SK-N-SH treated with all-trans-retinoic acid at 6 μM for 48 hours (cell line): ENCODE results near the gene ADORA2A.
A peak's percentile ranks its signal among the peaks of the same experiment; 100 is the strongest.

Experiments used
- ATAC-seq: fragments of 200-7000 bp; cut with Tn5 transposase; 3 replicates; pipeline ENCODE4 v1.9.1; 2020; ENCODE audit warnings: mild to moderate bottlenecking, moderate library complexity
- ARNTL ChIP-seq: fragments of 450-650 bp; formaldehyde crosslinking; IDR thresholded peaks from 2 replicates; pipeline ENCODE4 v1.5.0; 2020; ENCODE audit warnings: low read depth, mild to moderate bottlenecking, moderate library complexity, borderline replicate concordance
- BACH2 ChIP-seq: fragments of 250-450 bp; sonication (Bioruptor Pico); IDR thresholded peaks from 2 replicates; pipeline ENCODE4 v1.9.0; 2021; ENCODE audit warnings: mild to moderate bottlenecking, borderline replicate concordance
- CSDC2 ChIP-seq: fragments of 250-450 bp; sonication (Bioruptor Pico); IDR thresholded peaks from 2 replicates; pipeline ENCODE4 v1.5.0; 2020; ENCODE audit warnings: mild to moderate bottlenecking, moderate library complexity
- GLIS3 ChIP-seq: fragments of 250-450 bp; sonication (Bioruptor Pico); IDR thresholded peaks from 2 replicates; pipeline ENCODE4 v1.5.0; 2020; ENCODE audit warnings: mild to moderate bottlenecking, moderate library complexity
- OSR1 ChIP-seq: fragments of 250-450 bp; sonication (Bioruptor Pico); IDR thresholded peaks from 2 replicates; pipeline ENCODE4 v1.8.0; 2022; ENCODE audit warnings: moderate library complexity, mild to moderate bottlenecking, inconsistent platforms
- PPARA ChIP-seq: fragments of 250-450 bp; sonication (Bioruptor Pico); IDR thresholded peaks from 2 replicates; pipeline ENCODE4 v1.5.0; 2020; ENCODE audit warnings: mild to moderate bottlenecking, borderline replicate concordance
- RARB ChIP-seq: fragments of 250-450 bp; sonication (Bioruptor Pico); IDR thresholded peaks from 2 replicates; pipeline ENCODE4 v1.8.0; 2021; ENCODE audit warnings: mild to moderate bottlenecking, moderate library complexity
- SNAI2 ChIP-seq: fragments of 250-450 bp; sonication (Bioruptor Pico); IDR thresholded peaks from 2 replicates; pipeline ENCODE4 v1.5.0; 2020; ENCODE audit warnings: mild to moderate bottlenecking, moderate library complexity
- TCF4 ChIP-seq: fragments of 250-450 bp; sonication (Bioruptor Pico); IDR thresholded peaks from 2 replicates; pipeline ENCODE4 v1.8.0; 2021; ENCODE audit warnings: mild to moderate bottlenecking, moderate library complexity, borderline replicate concordance
- TOX ChIP-seq: fragments of 250-450 bp; sonication (Bioruptor Pico); IDR thresholded peaks from 2 replicates; pipeline ENCODE4 v1.8.0; 2021; ENCODE audit warnings: mild to moderate bottlenecking, moderate library complexity, borderline replicate concordance
- ZC3H10 ChIP-seq: fragments of 250-450 bp; sonication (Bioruptor Pico); IDR thresholded peaks from 2 replicates; pipeline ENCODE4 v1.5.1; 2021; ENCODE audit warnings: mild to moderate bottlenecking, moderate library complexity
- ZFP30 ChIP-seq: fragments of 450-650 bp; formaldehyde crosslinking; IDR thresholded peaks from 2 replicates; pipeline ENCODE4 v1.5.0; 2022; ENCODE audit warnings: mild to moderate bottlenecking, moderate library complexity
- ZNF565 ChIP-seq: fragments of 450-650 bp; formaldehyde crosslinking; conservative IDR thresholded peaks from 2 replicates; pipeline ENCODE4 v1.5.0; 2020; ENCODE audit warnings: low read depth, mild to moderate bottlenecking, moderate library complexity
- ZNF70 ChIP-seq: fragments of 450-650 bp; formaldehyde crosslinking; IDR thresholded peaks from 2 replicates; pipeline ENCODE4 v1.5.0; 2020; ENCODE audit warnings: mild to moderate bottlenecking, moderate library complexity
- ZNF8 ChIP-seq: fragments of 450-650 bp; formaldehyde crosslinking; IDR thresholded peaks from 2 replicates; pipeline ENCODE4 v1.5.0; 2020; ENCODE audit warnings: mild to moderate bottlenecking, moderate library complexity
- TF ChIP-seq, protein P1 (sequence below): fragments of 250-450 bp; sonication (Bioruptor Pico); IDR thresholded peaks from 2 replicates; pipeline ENCODE4 v1.5.1; 2020; ENCODE audit warnings: low read depth, mild to moderate bottlenecking, moderate library complexity
- TF ChIP-seq, protein P2 (sequence below): fragments of 250-450 bp; sonication (Bioruptor Pico); IDR thresholded peaks from 2 replicates; pipeline ENCODE4 v1.8.0; 2020; ENCODE audit warnings: mild to moderate bottlenecking, moderate library complexity, borderline replicate concordance
- TF ChIP-seq, protein P3 (sequence below): fragments of 250-450 bp; sonication (Bioruptor Pico); IDR thresholded peaks from 2 replicates; pipeline ENCODE4 v1.8.0; 2021; ENCODE audit warnings: low read depth, mild to moderate bottlenecking, moderate library complexity, borderline replicate concordance

Gene ADORA2A

DNA sequence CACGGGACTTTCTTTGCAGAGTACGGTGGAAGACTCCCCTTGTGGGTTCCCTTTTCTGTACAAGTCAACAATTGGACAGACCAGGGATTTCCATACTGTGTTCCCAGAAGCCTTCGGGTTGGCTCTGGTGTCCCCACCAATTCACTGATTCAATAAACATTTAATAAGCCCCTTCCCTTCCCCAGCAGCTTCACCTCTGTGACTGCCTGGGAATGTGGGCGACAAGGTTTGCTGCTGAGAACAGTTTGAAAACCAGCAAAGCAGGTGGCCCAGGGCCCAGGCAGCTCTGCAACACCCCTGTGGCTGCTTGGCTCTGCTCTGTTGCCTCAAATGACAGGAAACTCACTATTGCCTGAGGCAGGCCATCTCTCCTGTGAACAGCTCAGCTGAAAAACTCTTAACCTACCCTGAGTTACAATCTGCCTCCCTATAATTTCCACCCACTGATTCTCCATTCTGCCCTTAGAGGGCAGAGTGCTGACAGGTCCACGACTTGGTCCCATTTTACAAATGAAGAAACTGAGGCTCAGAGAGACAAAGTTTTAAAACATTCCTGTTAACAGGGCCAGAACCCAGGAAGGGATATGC, 10.4 kb downstream of the ADORA2A start:
- peak; percentile 96 for TF ChIP-seq ZNF8 (CRISPR knock-in tag)
- TF ChIP-seq TOX (CRISPR knock-in tag): no peak
- no peak for TF ChIP-seq GLIS3 (CRISPR knock-in tag)
- ATAC-seq: no peak

DNA sequence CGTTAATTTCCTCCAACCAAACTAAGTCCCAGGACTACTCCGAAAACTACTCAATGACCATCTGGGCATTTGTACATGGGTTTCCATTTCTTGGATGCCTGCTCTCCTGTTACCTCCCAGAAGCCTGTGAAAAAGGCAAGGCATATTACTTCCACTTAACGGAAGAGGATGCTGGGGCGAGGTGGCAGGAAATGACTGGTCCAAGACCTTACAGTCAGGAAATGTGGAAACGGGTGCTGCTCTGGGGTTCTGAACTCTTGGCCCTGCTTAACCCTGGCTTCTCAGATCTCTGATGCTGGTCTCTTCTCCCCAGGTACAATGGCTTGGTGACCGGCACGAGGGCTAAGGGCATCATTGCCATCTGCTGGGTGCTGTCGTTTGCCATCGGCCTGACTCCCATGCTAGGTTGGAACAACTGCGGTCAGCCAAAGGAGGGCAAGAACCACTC, 12.9 kb downstream of the ADORA2A start:
- no peak for ATAC-seq
- TF ChIP-seq ZNF565 (CRISPR knock-in tag) (no peak), TCF4 (no peak)
- TF ChIP-seq, protein P1, sequence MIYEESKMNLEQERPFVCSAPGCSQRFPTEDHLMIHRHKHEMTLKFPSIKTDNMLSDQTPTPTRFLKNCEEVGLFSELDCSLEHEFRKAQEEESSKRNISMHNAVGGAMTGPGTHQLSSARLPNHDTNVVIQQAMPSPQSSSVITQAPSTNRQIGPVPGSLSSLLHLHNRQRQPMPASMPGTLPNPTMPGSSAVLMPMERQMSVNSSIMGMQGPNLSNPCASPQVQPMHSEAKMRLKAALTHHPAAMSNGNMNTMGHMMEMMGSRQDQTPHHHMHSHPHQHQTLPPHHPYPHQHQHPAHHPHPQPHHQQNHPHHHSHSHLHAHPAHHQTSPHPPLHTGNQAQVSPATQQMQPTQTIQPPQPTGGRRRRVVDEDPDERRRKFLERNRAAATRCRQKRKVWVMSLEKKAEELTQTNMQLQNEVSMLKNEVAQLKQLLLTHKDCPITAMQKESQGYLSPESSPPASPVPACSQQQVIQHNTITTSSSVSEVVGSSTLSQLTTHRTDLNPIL (CRISPR knock-in tag): no peak
- TF ChIP-seq, all 23 proteins: peak for 0

DNA sequence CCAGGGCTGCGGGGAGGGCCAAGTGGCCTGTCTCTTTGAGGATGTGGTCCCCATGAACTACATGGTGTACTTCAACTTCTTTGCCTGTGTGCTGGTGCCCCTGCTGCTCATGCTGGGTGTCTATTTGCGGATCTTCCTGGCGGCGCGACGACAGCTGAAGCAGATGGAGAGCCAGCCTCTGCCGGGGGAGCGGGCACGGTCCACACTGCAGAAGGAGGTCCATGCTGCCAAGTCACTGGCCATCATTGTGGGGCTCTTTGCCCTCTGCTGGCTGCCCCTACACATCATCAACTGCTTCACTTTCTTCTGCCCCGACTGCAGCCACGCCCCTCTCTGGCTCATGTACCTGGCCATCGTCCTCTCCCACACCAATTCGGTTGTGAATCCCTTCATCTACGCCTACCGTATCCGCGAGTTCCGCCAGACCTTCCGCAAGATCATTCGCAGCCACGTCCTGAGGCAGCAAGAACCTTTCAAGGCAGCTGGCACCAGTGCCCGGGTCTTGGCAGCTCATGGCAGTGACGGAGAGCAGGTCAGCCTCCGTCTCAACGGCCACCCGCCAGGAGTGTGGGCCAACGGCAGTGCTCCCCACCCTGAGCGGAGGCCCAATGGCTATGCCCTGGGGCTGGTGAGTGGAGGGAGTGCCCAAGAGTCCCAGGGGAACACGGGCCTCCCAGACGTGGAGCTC, 13.5 kb downstream of the ADORA2A start:
- no peak for ATAC-seq

DNA sequence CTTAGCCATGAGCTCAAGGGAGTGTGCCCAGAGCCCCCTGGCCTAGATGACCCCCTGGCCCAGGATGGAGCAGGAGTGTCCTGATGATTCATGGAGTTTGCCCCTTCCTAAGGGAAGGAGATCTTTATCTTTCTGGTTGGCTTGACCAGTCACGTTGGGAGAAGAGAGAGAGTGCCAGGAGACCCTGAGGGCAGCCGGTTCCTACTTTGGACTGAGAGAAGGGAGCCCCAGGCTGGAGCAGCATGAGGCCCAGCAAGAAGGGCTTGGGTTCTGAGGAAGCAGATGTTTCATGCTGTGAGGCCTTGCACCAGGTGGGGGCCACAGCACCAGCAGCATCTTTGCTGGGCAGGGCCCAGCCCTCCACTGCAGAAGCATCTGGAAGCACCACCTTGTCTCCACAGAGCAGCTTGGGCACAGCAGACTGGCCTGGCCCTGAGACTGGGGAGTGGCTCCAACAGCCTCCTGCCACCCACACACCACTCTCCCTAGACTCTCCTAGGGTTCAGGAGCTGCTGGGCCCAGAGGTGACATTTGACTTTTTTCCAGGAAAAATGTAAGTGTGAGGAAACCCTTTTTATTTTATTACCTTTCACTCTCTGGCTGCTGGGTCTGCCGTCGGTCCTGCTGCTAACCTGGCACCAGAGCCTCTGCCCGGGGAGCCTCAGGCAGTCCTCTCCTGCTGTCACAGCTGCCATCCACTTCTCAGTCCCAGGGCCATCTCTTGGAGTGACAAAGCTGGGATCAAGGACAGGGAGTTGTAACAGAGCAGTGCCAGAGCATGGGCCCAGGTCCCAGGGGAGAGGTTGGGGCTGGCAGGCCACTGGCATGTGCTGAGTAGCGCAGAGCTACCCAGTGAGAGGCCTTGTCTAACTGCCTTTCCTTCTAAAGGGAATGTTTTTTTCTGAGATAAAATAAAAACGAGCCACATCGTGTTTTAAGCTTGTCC, 14.3 kb downstream of the ADORA2A start:
- no peak; the same call in 2 of the 3 replicates for ATAC-seq
- TF ChIP-seq, protein P1 (CRISPR knock-in tag): no peak
- no peak for TF ChIP-seq ZNF8 (CRISPR knock-in tag)
- TF ChIP-seq ZC3H10 (CRISPR knock-in tag): no peak
- TF ChIP-seq PPARA (CRISPR knock-in tag): no peak
- TF ChIP-seq, protein P2, sequence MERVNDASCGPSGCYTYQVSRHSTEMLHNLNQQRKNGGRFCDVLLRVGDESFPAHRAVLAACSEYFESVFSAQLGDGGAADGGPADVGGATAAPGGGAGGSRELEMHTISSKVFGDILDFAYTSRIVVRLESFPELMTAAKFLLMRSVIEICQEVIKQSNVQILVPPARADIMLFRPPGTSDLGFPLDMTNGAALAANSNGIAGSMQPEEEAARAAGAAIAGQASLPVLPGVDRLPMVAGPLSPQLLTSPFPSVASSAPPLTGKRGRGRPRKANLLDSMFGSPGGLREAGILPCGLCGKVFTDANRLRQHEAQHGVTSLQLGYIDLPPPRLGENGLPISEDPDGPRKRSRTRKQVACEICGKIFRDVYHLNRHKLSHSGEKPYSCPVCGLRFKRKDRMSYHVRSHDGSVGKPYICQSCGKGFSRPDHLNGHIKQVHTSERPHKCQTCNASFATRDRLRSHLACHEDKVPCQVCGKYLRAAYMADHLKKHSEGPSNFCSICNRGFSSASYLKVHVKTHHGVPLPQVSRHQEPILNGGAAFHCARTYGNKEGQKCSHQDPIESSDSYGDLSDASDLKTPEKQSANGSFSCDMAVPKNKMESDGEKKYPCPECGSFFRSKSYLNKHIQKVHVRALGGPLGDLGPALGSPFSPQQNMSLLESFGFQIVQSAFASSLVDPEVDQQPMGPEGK (CRISPR knock-in tag): no peak
- no peak for TF ChIP-seq ZNF70
- no peak for TF ChIP-seq CSDC2 (CRISPR knock-in tag)
- TF ChIP-seq RARB: no peak
- no peak for TF ChIP-seq ZFP30 (CRISPR knock-in tag)
- no peak for TF ChIP-seq TOX (CRISPR knock-in tag)
- no peak for TF ChIP-seq ARNTL (CRISPR knock-in tag)
- TF ChIP-seq SNAI2 (CRISPR knock-in tag): no peak
- TF ChIP-seq OSR1 (CRISPR knock-in tag): no peak
- TF ChIP-seq TCF4: no peak
- TF ChIP-seq BACH2 (CRISPR knock-in tag): no peak
- TF ChIP-seq, protein P3, sequence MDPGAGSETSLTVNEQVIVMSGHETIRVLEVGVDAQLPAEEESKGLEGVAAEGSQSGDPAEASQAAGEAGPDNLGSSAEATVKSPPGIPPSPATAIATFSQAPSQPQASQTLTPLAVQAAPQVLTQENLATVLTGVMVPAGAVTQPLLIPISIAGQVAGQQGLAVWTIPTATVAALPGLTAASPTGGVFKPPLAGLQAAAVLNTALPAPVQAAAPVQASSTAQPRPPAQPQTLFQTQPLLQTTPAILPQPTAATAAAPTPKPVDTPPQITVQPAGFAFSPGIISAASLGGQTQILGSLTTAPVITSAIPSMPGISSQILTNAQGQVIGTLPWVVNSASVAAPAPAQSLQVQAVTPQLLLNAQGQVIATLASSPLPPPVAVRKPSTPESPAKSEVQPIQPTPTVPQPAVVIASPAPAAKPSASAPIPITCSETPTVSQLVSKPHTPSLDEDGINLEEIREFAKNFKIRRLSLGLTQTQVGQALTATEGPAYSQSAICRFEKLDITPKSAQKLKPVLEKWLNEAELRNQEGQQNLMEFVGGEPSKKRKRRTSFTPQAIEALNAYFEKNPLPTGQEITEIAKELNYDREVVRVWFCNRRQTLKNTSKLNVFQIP (CRISPR knock-in tag): no peak

More for the DNA sequence above, 13.5 kb downstream of the ADORA2A start:
- TF ChIP-seq, protein P3 (CRISPR knock-in tag): no peak
- TF ChIP-seq, protein P2 (CRISPR knock-in tag): no peak
- TF ChIP-seq BACH2 (CRISPR knock-in tag): no peak
